GM12874 (cell line): ENCODE data around the gene GADL1.

Experiments used
- TF ChIP-seq, protein P1 (sequence below): IDR thresholded peaks from 2 replicates; pipeline ENCODE4 v1.5.1; 2011; ENCODE audit warnings: low read depth, mild to moderate bottlenecking, control low read depth, low read length, moderate library complexity; ENCODE audit not compliant: insufficient read depth

GADL1 gene

DNA sequence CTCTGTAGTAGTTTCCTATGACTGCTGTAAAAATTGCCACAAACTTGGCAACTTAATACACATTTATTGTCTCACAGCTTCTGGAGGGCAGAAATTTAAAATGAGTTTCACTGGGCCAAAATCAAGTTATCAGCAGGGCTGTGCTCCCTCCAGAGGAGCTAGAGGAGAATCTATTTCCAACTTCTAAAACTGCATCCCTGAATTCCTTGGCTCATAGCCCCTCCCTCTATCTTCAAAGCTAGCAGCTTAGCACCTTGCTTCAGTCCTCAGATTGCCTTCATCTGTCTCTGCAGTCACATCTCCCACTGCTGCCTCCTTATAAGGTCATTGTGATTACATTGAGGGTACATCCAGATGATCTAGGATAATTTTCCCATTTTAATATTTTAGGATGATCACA, 17.8 kb upstream of the GADL1 start:
- TF ChIP-seq, protein P1, sequence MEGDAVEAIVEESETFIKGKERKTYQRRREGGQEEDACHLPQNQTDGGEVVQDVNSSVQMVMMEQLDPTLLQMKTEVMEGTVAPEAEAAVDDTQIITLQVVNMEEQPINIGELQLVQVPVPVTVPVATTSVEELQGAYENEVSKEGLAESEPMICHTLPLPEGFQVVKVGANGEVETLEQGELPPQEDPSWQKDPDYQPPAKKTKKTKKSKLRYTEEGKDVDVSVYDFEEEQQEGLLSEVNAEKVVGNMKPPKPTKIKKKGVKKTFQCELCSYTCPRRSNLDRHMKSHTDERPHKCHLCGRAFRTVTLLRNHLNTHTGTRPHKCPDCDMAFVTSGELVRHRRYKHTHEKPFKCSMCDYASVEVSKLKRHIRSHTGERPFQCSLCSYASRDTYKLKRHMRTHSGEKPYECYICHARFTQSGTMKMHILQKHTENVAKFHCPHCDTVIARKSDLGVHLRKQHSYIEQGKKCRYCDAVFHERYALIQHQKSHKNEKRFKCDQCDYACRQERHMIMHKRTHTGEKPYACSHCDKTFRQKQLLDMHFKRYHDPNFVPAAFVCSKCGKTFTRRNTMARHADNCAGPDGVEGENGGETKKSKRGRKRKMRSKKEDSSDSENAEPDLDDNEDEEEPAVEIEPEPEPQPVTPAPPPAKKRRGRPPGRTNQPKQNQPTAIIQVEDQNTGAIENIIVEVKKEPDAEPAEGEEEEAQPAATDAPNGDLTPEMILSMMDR, result no peak

DNA sequence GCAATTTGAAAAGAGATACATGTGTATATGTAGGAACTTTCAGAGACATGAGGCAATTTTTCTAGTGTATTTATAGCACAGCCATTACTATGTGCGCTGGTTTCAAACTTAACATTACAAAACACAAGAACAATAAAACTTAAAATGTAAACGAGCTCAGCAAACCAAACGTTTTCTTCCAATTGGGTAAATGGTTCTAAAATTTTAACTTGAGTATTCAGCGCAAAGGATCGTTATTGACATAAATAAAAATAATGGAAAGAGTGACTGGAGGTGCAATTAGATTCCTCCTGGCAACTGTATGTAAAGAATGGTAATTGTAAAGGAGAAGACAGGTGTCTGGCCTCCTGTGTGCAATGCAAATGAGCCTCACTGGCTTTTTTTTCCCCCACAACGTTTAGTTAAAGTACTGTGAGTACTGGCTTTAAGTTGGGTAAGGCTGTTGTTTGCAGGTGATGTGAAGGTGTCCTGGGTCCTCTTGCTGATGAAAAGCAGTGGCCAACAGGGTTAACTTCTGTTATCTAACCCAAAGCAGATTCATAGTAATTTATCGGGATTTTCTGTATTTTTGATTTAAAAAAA, 14.1 kb upstream of the GADL1 start:
- TF ChIP-seq, protein P1, result no peak

DNA sequence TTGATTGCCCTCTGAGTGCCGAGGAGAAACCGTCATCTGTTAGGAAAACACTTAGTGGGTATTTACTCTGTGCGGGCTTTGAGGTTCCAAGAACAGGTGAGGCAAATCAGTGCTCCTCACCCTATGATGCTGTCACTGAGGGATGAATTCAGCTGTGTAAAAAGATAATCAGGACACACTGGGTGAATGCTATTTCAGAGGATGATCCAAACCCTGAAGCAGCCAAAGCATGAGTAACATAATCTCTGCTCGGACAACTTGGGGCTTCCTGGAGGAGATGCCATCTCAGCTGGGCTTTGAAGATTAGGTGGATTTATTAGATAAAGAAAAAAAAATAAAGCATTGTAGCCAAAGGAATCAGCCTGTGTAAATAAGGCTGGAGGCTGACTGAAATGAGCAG, 10.5 kb upstream of the GADL1 start:
- TF ChIP-seq, protein P1, result no peak

DNA sequence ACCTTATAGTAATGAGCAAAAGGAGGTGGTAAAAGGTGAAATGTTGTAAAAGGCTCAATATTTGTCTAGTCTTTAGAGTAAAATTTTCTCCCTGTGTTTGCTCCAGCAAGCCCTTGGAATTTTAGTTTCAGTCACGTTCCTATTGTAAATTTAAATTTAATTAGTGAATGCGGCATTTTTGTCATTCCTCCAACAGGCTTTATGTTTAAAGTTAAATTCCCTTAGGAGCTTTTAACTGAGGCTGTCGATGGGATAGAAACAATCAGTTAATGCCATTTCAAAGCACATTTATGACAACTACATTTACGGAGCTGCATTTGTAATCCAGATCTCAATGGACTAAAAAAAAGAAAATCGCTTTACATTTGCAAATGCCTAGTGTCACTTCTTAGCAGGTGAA, 868 bp upstream of the GADL1 start:
- TF ChIP-seq, protein P1, result no peak

DNA sequence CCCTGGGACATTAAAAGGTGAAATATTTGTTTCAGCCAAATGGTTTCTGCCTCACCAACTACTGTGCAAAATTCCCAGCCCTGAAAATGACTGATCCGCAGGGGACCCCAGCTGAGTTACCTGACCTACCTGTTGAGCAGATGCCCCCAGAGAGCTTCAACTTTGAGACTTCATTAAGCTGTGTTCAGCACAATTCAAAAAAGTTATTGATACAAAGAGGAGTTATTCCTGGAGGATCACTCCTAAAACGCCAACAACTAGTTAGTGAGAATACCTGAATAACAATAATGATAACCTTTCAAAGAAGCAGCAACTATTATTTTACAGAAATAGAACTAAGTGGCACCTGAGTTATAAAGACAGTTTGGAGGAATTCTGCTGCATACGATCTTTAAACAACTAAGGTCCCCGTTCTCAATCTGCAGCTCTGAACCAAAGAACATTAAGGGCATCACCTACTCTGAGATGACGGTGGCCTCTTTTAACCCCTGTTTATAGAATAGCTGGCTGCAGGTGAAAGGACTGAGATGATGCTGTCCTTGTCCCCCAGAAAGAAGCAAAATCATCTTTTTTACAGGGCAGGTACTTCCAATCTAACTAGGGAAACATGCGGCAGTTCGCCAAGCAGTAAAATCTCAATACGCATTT, 659 bp downstream of the GADL1 start:
- TF ChIP-seq, protein P1, result no peak

DNA sequence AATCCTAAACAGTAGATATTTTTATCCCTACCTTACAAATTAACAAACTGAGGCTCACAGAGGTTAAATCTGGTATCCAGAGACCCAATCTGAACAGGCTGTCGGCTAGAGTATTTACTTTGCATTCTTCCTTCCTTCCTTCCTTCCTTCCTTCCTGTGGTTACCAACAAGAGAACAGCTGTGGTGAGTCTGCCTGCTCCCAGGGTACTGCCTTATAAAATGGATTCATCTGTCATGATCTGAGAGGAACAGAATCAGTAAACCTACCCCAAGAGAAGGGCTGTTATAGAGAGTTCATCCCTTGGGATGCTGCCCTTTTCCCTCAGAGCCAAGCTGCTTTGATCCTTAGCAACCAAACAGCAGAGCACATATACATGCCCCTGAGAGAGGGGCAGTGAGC, 3.6 kb downstream of the GADL1 start:
- TF ChIP-seq, protein P1, result no peak

DNA sequence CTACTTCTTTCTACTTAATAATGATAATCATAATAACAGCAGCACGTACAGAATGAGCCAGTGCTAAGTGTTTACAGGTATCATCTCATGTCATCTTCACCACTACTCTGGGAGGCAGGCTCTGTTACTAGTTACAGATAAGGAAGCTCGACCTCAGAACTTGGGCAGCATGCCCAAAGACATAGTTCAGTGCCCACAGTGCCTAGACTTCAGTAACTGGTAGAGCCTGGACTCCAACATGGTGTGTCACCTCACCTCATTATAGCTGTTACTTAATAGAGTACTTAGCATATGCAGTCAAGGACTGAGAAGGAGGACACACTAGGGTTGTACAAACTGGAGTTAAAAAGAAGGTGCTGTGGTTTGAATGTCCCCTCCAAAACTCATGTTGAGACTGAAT, 7.6 kb downstream of the GADL1 start:
- TF ChIP-seq, protein P1, result no peak
